SKM-1 (cell line): ENCODE results near the gene PIP.
A peak's percentile ranks its signal among the peaks of the same experiment; 100 is the strongest.
"Not testable (repeated sequence)": the region's sequence is repeated elsewhere in the genome, so short reads cannot be mapped to it uniquely, and the experiment has no call there.

Experiments
- DNase-seq: peaks from one replicate; lab custom pipeline; 2025; ENCODE audit not compliant: unreplicated experiment; lab: John Stamatoyannopoulos, UW

Gene PIP

GRCh38 chr7:143131781-143132180 lies at the start of gene PIP:
Gene PIP (plus strand): TSS chr7:143132077. CDS start chr7:143132117, 40 bp downstream.
- no peak for DNase-seq

GRCh38 chr7:143085109-143085508 lies 46.8 kb upstream of the PIP start:
- DNase-seq, result peak; percentile 1

GRCh38 chr7:143085610-143086009 lies 46.3 kb upstream of the PIP start:
- not testable (repeated sequence) for DNase-seq

- not testable (repeated sequence) for DNase-seq
These were observed 43.2 kb upstream of the PIP start for GRCh38 chr7:143088549-143089231.

GRCh38 chr7:143096146-143096545 lies 35.7 kb upstream of the PIP start:
- DNase-seq, result no peak

- not testable (repeated sequence) for DNase-seq
These were observed 32.3 kb upstream of the PIP start for GRCh38 chr7:143099579-143099978.

- no peak for DNase-seq
These were observed 27.1 kb upstream of the PIP start for GRCh38 chr7:143104759-143105158.

- not testable (repeated sequence) for DNase-seq
These were observed 23.9 kb upstream of the PIP start for GRCh38 chr7:143108019-143108418.

- DNase-seq, result no peak
These were observed 14.5 kb upstream of the PIP start for GRCh38 chr7:143117395-143117794.

GRCh38 chr7:143120691-143121405 lies 11.0 kb upstream of the PIP start:
- no peak for DNase-seq

- DNase-seq, result not testable (repeated sequence)
These were observed 8.6 kb upstream of the PIP start for GRCh38 chr7:143123326-143123725.

- DNase-seq, result peak; percentile 92
These were observed 5.7 kb upstream of the PIP start for GRCh38 chr7:143126146-143126545.

GRCh38 chr7:143129051-143129450 lies 2.8 kb upstream of the PIP start:
- no peak for DNase-seq

GRCh38 chr7:143129477-143129876 lies 2.4 kb upstream of the PIP start:
- DNase-seq, result no peak

GRCh38 chr7:143130541-143130940 lies 1.3 kb upstream of the PIP start:
- no peak for DNase-seq

- DNase-seq, result no peak
These were observed 15.2 kb downstream of the PIP start for GRCh38 chr7:143147070-143147469.

GRCh38 chr7:143148050-143148449 lies 16.2 kb downstream of the PIP start:
- no peak for DNase-seq

- no peak for DNase-seq
These were observed 16.8 kb downstream of the PIP start for GRCh38 chr7:143148651-143149050.

- not testable (repeated sequence) for DNase-seq
These were observed 18.8 kb downstream of the PIP start for GRCh38 chr7:143150696-143151095.

GRCh38 chr7:143158617-143159016 lies 26.7 kb downstream of the PIP start:
- DNase-seq, result not testable (repeated sequence)

- DNase-seq, result no peak
These were observed 39.8 kb downstream of the PIP start for GRCh38 chr7:143171697-143172096.

GRCh38 chr7:143172354-143172753 lies 40.5 kb downstream of the PIP start:
- no peak for DNase-seq
